ENCODE data around the gene VSIG10L.

Gene VSIG10L

GRCh38 chr19:51293571-51294210 is 48.2 kb downstream of the VSIG10L start:
- no peaks in the 10 kb centered on the region for H3K27me3 ChIP-seq (ENCODE audit: insufficient read depth, low read length)
- H3K4ac ChIP-seq (ENCODE audit: low read depth, low read length) = no peak overlapping the region
- no peak overlapping the region for H3K23ac ChIP-seq (ENCODE audit: low read length)
- no peak overlapping the region for H3K14ac ChIP-seq (ENCODE audit: low read length)
- no peak for DNase-seq
- H2BK120ac ChIP-seq (ENCODE audit: insufficient read depth, low read length, poor library complexity) = no peak overlapping the region
- no peak overlapping the region for H3K4me2 ChIP-seq (ENCODE audit: low read length)
- no peak overlapping the region for H2AFZ ChIP-seq (ENCODE audit: insufficient read depth, low read length, poor library complexity)
- WGBS (ENCODE audit: extremely low coverage, insufficient coverage, insufficient read length) = no CpG with 5 or more reads among the region's 14 CpGs
- H3K27ac ChIP-seq (ENCODE audit: low read depth, low read length) = no peak overlapping the region
- H2BK5ac ChIP-seq (ENCODE audit: low read depth, low read length, poor library complexity) = no peak overlapping the region
- no peaks in the 10 kb centered on the region for H3K79me2 ChIP-seq (ENCODE audit: control insufficient read depth, insufficient read depth, low read length, poor library complexity)
- H4K91ac ChIP-seq (ENCODE audit: low read depth, low read length) = no peak overlapping the region
- no peak overlapping the region for H4K12ac ChIP-seq (ENCODE audit: low read depth, low read length)
- no peak overlapping the region for H4K8ac ChIP-seq (ENCODE audit: low read depth, low read length)
- no peak overlapping the region for H2AK5ac ChIP-seq (ENCODE audit: low read length)
- H3K79me1 ChIP-seq (ENCODE audit: low read length) = no peaks in the 10 kb centered on the region
- no peak overlapping the region for H3K9ac ChIP-seq (ENCODE audit: low read length)
- H3K4me3 ChIP-seq (ENCODE audit: low read depth, low read length) = no peak overlapping the region
- H3K4me1 ChIP-seq (ENCODE audit: control insufficient read depth in 1 of 2, insufficient read depth in 2 of 2, low read length in 2 of 2) = no peaks in the 10 kb centered on the region
- no peaks in the 10 kb centered on the region for H3K9me3 ChIP-seq (ENCODE audit: insufficient read depth, low read depth, low read length)
- no peaks in the 10 kb centered on the region for H3K36me3 ChIP-seq (ENCODE audit: control insufficient read depth in 1 of 2, insufficient read depth in 2 of 2, low read length in 2 of 2)
- H2BK12ac ChIP-seq (ENCODE audit: low read length) = no peak overlapping the region
- no peak overlapping the region for H3K18ac ChIP-seq (ENCODE audit: low read length)

DNA sequence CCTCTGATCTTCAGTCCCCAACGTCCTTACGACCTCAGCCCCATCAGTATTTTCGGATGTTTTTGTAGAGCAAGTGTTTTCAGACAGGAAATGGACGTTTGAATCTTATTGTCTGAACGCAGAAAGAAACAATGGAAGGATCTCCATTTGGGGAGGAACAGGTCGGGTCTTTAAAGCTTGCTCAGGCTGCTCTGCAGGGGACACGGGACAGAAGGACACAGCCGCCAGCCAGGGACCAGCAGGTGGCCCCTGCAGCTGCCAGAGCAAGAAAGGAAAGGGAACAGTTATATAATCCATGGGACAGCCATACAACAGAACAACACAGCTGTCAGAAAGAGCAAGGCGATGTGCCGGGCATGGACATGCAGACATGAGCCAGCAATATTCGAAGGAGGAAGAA is 49.0 kb downstream of the VSIG10L start:
- Histone ChIP-seq H2BK12ac (ENCODE audit: low read length) (no peak overlapping the region), H4K8ac (ENCODE audit: low read depth, low read length) (no peak overlapping the region), H3K79me2 (ENCODE audit: control insufficient read depth, insufficient read depth, low read length, poor library complexity) (no peaks in the 10 kb centered on the region), H3K27ac (ENCODE audit: low read depth, low read length) (no peak overlapping the region), H3K18ac (ENCODE audit: low read length) (no peak overlapping the region), H2AK5ac (ENCODE audit: low read length) (no peak overlapping the region), H4K91ac (ENCODE audit: low read depth, low read length) (no peak overlapping the region), H3K4ac (ENCODE audit: low read depth, low read length) (no peak overlapping the region), H3K23ac (ENCODE audit: low read length) (no peak overlapping the region), H3K4me3 (ENCODE audit: low read depth, low read length) (no peak overlapping the region), H3K9ac (ENCODE audit: low read length) (no peak overlapping the region), H2BK120ac (ENCODE audit: insufficient read depth, low read length, poor library complexity) (no peak overlapping the region), H3K36me3 (ENCODE audit: control insufficient read depth in 1 of 2, insufficient read depth in 2 of 2, low read length in 2 of 2) (no peaks in the 10 kb centered on the region), H3K4me1 (ENCODE audit: control insufficient read depth in 1 of 2, insufficient read depth in 2 of 2, low read length in 2 of 2) (no peaks in the 10 kb centered on the region), H3K4me2 (ENCODE audit: low read length) (no peak overlapping the region), H3K9me3 (ENCODE audit: insufficient read depth, low read depth, low read length) (no peaks in the 10 kb centered on the region), H3K14ac (ENCODE audit: low read length) (no peak overlapping the region), H3K27me3 (ENCODE audit: insufficient read depth, low read length) (no peaks in the 10 kb centered on the region), H3K79me1 (ENCODE audit: low read length) (no peaks in the 10 kb centered on the region), H4K12ac (ENCODE audit: low read depth, low read length) (no peak overlapping the region), H2AFZ (ENCODE audit: insufficient read depth, low read length, poor library complexity) (no peak overlapping the region), H2BK5ac (ENCODE audit: low read depth, low read length, poor library complexity) (no peak overlapping the region)
- DNase-seq = no peak
- WGBS (ENCODE audit: extremely low coverage, insufficient coverage, insufficient read length) = no CpG with 5 or more reads among the region's 11 CpGs

DNA sequence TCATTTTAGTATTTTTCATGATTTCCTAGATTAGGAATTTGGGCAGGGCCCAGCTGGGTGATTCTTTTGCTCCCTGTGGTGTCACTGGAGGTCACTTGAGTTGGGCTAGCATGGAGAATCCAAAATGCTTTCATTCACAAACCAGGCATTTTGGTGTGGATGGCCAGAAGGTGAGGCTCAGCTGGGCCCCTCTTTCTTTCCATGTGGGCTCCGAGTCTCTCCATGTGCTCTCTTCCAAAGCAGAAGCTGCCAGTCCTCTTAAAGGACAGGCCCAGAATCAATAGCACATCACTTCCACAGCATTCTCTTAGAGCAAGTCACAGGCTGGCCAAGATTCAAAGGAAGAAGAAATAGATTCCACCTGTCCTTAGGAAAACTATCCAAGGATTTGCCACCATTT is 52.3 kb downstream of the VSIG10L start:
- H3K18ac ChIP-seq (ENCODE audit: low read length) = no peak overlapping the region

GRCh38 chr19:51285682-51286081 is 56.3 kb downstream of the VSIG10L start:
- no peak for DNase-seq
- Histone ChIP-seq H3K9me3 (ENCODE audit: insufficient read depth, low read depth, low read length) (peaks cover 3% of the 10 kb centered on the region), H3K9ac (ENCODE audit: low read length) (no peak overlapping the region), H3K14ac (ENCODE audit: low read length) (no peak overlapping the region), H2AFZ (ENCODE audit: insufficient read depth, low read length, poor library complexity) (no peak overlapping the region), H2BK5ac (ENCODE audit: low read depth, low read length, poor library complexity) (no peak overlapping the region), H3K36me3 (ENCODE audit: control insufficient read depth in 1 of 2, insufficient read depth in 2 of 2, low read length in 2 of 2) (no peaks in the 10 kb centered on the region), H3K4me2 (ENCODE audit: low read length) (no peak overlapping the region), H2BK12ac (ENCODE audit: low read length) (no peak overlapping the region), H3K18ac (ENCODE audit: low read length) (no peak overlapping the region), H3K27me3 (ENCODE audit: insufficient read depth, low read length) (no peaks in the 10 kb centered on the region), H2AK5ac (ENCODE audit: low read length) (no peak overlapping the region), H4K8ac (ENCODE audit: low read depth, low read length) (no peak overlapping the region), H4K91ac (ENCODE audit: low read depth, low read length) (no peak overlapping the region), H3K79me2 (ENCODE audit: control insufficient read depth, insufficient read depth, low read length, poor library complexity) (no peaks in the 10 kb centered on the region), H3K4me1 (ENCODE audit: control insufficient read depth in 1 of 2, insufficient read depth in 2 of 2, low read length in 2 of 2) (no peaks in the 10 kb centered on the region), H3K79me1 (ENCODE audit: low read length) (no peaks in the 10 kb centered on the region), H2BK120ac (ENCODE audit: insufficient read depth, low read length, poor library complexity) (no peak overlapping the region), H3K4ac (ENCODE audit: low read depth, low read length) (no peak overlapping the region), H3K4me3 (ENCODE audit: low read depth, low read length) (no peak overlapping the region), H4K12ac (ENCODE audit: low read depth, low read length) (no peak overlapping the region), H3K23ac (ENCODE audit: low read length) (no peak overlapping the region), H3K27ac (ENCODE audit: low read depth, low read length) (no peak overlapping the region)
- no CpG with 5 or more reads among the region's 3 CpGs for WGBS (ENCODE audit: extremely low coverage, insufficient coverage, insufficient read length)

More for the DNA sequence above, 52.3 kb downstream of the VSIG10L start:
- H3K4me1 ChIP-seq (ENCODE audit: control insufficient read depth in 1 of 2, insufficient read depth in 2 of 2, low read length in 2 of 2) = no peaks in the 10 kb centered on the region
- H3K9ac ChIP-seq (ENCODE audit: low read length) = no peak overlapping the region
- H4K8ac ChIP-seq (ENCODE audit: low read depth, low read length) = no peak overlapping the region
- no peaks in the 10 kb centered on the region for H3K9me3 ChIP-seq (ENCODE audit: insufficient read depth, low read depth, low read length)
- WGBS (ENCODE audit: extremely low coverage, insufficient coverage, insufficient read length) = no CpG with 5 or more reads among the region's 1 CpG
- no peak overlapping the region for H4K91ac ChIP-seq (ENCODE audit: low read depth, low read length)
- H3K27ac ChIP-seq (ENCODE audit: low read depth, low read length) = no peak overlapping the region
- no peaks in the 10 kb centered on the region for H3K79me1 ChIP-seq (ENCODE audit: low read length)
- no peak overlapping the region for H2BK12ac ChIP-seq (ENCODE audit: low read length)
- H3K36me3 ChIP-seq (ENCODE audit: control insufficient read depth in 1 of 2, insufficient read depth in 2 of 2, low read length in 2 of 2) = no peaks in the 10 kb centered on the region
- no peak overlapping the region for H2AFZ ChIP-seq (ENCODE audit: insufficient read depth, low read length, poor library complexity)
- H3K4me2 ChIP-seq (ENCODE audit: low read length) = no peak overlapping the region
- no peak overlapping the region for H4K12ac ChIP-seq (ENCODE audit: low read depth, low read length)
- no peak overlapping the region for H3K14ac ChIP-seq (ENCODE audit: low read length)
- H2AK5ac ChIP-seq (ENCODE audit: low read length) = no peak overlapping the region
- DNase-seq = no peak
- no peaks in the 10 kb centered on the region for H3K79me2 ChIP-seq (ENCODE audit: control insufficient read depth, insufficient read depth, low read length, poor library complexity)
- H3K4ac ChIP-seq (ENCODE audit: low read depth, low read length) = no peak overlapping the region
- no peak overlapping the region for H2BK120ac ChIP-seq (ENCODE audit: insufficient read depth, low read length, poor library complexity)
- H3K23ac ChIP-seq (ENCODE audit: low read length) = no peak overlapping the region
- H3K27me3 ChIP-seq (ENCODE audit: insufficient read depth, low read length) = no peaks in the 10 kb centered on the region
- no peak overlapping the region for H2BK5ac ChIP-seq (ENCODE audit: low read depth, low read length, poor library complexity)
- H3K4me3 ChIP-seq (ENCODE audit: low read depth, low read length) = no peak overlapping the region

Data from trophoblast cell (in vitro differentiated cells and primary cell).